GM20431 (cell line): ENCODE data around the gene DAB2IP.
"Not testable (repeated sequence)": the region's sequence is repeated elsewhere in the genome, so short reads cannot be mapped to it uniquely, and the experiment has no call there.

Experiments
- in situ Hi-C: fragments of 300-500 bp; cut with MseI, MboI; formaldehyde crosslinking; loops from one replicate; pipeline ENCODE4 v1.15.0; 2020; ENCODE audit warnings: low sequenced_read_pairs; ENCODE audit not compliant: unreplicated experiment

Gene DAB2IP

DNA sequence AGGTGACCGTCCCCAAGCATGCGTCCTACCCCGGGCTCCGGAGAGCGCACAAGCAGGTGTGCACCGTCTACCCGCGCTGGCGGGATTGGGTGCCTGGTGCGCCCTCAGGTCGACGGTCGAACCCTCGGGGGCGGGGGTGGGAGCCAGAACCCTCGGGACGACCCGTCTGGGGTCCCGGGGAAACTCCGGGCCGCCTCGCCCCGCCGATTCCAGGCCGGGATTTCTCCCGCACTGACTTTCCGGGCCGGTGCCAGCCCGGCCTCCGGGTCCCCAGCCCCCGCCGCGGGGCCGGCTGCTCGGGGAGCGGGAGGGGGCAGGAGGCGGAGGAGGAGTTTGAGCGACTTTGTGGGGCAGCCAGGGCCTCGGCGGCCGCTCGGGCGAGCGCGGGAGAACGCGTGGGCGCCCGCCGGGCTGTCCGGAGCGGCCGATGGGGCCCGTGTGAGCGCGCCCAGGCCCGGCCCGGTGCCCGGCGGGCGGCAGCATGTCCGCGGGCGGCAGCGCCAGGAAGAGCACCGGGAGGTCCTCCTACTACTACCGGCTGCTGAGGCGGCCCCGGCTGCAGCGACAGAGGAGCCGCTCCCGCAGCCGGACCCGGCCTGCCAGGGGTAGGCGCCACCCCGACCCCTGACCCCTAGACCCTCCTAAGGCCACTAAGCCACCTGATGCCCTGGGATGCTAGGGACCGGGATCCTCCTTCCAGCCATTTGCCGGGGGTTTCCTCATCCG lies at the start of gene DAB2IP:
TSS of gene DAB2IP (plus strand) at position 340 of the 726 bp plus-strand sequence. CDS start at position 482, 142 bp downstream.
- in situ Hi-C loops: no loop called here

DNA sequence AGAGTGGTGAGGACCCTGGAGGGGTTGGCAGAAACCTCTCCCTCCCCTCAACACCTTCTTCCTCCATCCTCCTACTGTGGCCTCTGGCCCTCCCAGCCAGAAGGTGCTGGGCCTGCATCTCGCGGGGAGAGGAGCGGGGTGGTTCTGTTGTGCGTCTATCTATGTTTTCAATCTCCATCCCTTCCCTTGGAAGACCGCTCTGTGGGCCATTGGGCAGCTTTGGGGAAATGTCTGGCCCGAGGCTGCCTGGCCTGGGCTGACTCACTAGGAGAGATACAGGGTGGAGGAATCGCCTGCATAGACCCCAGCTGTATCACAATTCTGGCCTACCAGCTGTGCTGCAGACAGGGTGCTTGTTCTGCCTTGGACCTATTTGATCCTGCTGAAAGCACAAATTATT lies 48.4 kb upstream of the DAB2IP start:
- in situ Hi-C loops: no loop called here

DNA sequence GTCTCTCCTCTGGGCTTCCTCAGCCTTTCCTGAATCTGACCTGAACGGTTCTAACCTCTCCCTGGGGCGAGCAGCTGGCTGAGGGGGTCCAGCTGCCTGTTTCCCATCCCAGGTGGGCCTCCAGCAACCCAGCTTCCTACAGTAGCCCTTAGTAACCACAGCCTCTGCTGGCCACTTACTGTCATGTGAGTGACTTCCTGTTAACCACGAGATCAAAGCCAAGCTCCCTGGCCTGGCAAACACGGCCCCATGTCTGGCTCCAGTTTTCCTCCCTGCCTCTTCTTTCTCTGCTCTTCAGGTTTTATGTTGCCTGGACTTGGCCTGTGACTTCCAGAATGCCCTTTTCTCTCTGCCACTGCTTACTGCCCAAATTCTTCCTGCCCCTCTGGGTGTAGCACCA lies 47.2 kb upstream of the DAB2IP start:
- in situ Hi-C loops: no loop called here

DNA sequence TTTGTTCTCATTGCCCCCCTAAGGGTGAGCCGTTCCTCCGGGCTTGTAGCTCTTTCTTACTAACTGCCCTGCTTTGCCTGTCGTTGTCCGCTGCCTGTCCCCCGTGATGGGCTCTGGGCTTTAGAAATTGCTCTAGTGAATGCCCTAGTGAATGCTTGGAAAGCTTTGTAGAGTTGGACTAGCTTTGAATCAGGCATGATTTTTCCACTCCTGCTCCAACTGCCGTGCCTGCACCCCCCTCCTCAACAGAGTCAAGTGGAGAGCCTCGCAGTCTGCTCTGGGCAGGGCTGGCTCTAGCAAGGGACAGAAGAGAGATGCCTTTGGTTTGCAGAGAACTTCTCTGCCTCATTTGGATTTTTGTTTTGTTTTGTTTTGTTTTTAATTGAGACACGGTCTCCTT lies 46.8 kb upstream of the DAB2IP start:
- in situ Hi-C loops: no loop called here

DNA sequence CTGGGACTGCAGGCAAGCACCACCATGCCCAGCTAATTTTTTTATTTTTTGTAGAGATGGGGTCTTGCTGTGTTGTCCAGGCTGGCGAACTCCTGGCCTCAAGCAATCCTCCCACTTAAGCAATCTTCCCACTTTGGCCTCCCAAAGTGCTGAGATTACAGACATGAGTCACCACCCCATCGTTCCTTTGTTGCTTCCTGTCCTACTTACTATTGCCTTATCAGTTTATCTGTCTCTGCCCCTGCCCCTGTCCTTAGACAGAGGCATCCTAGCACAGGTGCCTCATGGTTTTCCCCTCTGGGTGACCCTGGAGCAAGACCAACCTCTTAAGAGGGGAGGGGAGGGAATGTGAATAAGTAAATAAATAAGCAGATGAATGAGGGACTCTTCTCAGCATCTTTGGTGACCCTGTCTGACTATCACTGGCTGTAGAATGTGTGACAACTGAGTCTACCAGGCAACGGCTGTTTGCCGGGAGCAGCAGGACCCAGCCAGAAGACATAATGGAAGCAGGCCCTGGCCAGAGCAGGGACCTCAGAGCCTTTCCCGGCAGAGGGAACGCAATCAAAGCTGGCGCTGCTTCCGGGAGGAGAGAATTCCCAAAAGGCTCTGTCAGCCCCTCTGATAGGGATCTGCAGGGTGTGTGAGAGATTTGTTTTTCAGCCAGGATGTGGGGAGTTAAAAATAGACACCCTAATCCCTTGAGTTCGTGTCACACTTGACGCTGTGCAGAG lies 43.8 kb upstream of the DAB2IP start:
- in situ Hi-C loops: no loop called here

DNA sequence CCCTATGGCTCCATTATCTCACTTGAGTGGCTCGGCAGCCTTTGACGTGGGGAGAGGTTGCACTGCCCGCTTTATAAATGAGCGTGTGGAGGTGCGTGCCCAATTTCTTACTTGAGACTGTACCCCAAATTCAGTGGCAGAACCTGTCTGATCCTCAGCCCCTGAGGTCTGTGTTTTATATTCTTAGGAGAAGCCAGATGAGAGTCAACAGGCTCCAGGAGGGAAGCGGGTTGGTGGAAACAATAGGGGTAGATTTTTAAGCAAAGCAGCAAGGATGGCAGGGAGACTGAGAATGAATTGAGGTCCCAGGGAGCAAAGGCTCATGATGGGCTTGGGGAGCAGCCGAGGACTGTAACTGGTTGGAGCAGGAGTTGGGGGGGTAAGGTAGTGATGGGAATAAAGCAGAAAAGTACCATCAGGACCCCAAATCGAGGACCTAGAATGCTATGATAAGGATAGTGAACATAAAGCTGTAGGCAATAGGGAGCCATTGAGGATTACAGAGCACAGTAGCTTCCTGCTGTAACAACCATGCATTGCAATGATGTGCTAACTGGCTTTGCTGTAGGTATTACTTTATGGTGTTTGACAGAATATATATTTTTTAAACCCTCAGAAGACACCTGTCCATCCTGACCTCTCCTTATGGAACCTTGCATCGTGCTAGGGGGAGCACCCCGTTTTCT lies 43.1 kb upstream of the DAB2IP start:
- in situ Hi-C loops: no loop called here

DNA sequence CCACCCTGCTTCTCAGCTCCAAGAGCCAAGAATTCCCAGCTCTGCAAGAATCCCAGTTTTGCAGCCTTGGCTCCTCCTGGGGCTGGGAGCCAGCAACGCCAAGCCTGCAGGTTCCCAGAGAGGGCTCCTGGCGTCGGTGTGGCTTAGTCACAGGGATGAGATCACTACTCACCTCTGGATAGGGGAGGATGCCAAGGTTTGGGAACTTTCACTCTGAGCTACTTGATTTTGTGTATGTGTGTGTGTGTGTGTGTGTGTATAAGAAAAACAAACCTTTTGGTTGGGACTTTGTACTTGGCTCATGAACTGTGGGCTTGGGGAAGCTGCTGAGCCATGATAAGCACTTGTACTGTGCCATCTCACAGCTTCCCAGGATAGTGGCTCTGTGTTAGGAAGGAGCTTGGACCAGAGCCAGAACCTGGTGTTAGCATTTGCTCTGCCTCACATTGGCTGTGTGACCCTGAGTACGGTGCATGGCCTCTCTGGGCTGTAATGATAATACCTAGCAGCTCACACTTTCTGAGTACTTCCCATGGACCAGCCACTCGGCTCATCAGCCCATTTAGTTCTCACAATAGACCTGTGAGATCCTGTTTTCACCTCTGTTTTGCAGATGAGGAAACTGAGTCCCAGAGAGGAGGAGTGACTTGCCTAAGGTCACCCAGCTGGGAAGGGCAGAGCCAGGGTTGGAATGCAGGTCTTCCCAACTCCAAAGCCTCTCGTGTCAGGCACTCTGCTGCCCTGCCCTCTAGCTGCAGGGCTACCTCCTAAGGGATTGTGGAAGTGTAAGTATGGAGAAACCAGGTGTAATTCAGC lies 41.4 kb upstream of the DAB2IP start:
- in situ Hi-C loops: no loop called here

DNA sequence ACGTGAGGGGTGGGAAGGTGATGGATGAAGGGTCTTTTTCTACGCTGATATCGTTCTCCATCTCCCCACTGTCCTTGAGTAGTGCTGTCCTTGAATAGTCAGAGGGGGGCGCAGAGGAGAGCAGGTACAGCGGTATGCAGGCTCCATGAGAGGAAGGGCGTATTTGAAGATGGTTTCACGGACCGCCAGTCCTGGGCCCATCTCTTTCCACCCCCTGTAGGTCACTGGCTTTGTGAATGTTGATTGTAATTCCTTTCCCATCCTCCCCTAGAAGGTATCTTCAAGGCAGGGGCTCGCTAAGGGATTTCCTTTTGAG lies 40.8 kb upstream of the DAB2IP start:
- in situ Hi-C loops: no loop called here

DNA sequence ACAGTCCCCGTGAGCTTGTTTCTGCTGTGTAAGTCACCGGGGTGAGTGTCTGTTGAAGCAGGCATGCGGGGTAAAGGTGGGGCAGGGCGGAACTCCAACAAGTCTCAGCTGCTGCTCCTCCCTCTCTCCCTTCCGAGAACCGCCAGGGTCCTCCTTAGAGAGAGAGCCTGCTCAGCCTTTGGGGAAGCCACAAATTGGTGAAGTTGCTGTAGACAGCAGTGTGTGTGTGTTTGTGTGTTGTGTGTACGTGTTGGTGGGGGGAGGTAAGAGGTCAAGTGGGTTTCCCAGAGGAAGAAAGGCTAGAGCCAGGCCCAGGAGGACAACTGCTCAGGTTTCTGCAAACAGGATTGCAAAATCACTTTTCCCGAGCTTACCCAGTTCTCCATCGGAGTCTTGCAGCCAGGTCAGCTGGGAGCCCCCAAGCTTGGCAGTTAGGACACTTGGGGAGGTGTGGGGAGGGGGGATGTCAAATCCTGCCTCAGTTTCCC lies 38.9 kb upstream of the DAB2IP start:
- in situ Hi-C loops: no loop called here

DNA sequence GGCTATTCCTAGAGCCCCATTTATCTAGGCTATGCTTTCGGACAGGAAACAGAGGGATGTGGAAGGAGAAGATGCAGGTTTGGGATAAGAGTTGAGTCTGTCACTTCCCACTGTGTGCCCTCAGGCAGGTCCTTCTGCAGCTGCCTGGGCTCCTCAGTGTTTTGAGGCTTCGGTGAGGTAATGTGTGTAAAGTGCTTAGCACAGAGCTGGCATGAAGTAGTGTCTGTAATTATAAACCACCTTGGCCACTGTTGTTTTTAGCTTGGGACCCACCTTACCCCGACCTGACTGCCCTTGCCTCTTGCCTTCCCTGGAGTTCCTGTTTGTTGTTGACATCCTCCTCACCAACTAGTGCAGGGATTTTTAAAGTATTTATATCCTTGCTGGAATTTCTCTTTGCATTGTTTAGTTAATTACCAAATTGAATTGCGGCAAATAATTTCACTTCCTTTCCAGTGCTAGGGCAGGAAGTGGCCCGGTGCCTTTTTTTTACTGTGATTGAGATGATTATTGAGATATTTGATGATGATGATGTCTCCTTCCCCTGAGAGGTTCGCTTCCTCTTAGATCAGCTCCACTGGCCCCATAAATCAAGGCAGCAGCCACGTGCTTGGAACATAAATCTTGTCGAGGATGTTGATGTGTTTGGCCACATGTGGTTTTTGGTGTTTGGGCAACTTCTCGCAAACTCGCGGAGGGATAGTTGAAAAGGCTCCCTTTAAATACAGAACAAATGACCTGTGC lies 38.3 kb upstream of the DAB2IP start:
- in situ Hi-C loops: no loop called here

DNA sequence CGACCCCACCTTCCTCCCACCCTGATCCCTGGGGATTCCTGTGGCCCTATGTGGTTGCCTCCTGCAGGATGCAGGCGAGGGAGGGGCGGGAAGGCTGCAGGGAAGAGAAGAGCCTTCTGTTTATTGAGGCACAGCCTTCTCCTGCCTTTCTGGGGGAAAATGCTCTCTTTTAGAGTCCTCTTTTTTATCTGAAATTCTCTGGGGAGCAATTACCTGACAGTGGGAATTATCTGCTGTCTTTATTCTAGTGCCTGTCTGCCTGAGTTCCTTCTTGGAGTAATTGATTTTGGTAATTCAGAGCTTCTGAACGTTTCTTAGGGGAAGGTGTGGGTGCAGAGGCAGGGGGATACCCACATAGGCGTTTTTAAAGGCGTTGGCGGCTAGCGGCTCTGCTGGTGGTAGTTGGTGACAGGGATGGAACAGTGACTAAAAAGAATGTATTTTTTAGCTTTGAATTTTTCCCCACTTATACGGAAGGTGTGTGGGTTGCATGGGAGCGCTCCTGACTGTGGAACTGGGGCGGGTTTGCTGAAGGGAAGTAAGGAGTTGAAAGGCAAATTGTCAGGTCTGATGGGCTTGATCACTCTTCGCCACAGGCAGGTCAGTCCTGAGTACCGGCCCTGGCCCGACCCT lies 35.2 kb upstream of the DAB2IP start:
- in situ Hi-C loops: no loop called here

DNA sequence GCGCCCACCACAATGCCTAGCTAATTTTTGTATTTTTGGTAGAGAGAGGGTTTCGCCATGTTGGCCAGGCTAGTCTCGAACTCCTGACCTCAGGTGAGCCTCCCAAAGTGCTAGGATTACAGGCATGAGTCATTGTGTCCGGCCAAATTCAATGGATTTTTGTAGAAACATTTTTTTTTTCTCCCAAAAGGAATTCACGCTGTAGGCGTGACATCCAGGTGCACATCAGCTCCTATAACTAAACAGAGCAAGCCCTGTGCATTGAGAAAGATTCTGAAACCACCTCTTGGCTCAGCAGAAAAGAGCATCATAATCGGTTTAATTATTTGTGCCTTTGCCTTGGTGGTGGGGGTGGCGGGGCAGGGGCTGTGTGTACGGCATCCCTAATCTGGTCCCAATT lies 32.9 kb upstream of the DAB2IP start:
- in situ Hi-C loops: no loop called here

DNA sequence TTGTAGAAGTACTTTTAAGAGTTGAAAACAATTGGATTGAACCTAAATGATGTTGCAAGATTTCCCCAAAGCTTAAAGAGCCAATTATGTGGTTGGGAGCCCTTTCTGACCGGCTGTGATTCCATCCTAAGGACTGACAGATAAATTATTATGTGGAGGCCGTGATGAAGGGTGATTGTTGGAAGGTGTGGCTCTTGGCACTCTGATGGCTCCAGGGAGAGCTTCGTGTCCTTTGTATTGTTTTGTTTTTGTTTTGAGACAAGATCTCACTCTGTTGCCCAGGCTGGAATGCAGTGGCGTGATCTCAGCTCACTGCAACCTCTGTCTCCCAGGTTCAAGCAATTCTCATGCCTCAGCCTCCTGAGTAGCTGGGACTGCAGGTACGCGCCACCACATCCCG lies 32.5 kb upstream of the DAB2IP start:
- in situ Hi-C loops: not testable (repeated sequence)

DNA sequence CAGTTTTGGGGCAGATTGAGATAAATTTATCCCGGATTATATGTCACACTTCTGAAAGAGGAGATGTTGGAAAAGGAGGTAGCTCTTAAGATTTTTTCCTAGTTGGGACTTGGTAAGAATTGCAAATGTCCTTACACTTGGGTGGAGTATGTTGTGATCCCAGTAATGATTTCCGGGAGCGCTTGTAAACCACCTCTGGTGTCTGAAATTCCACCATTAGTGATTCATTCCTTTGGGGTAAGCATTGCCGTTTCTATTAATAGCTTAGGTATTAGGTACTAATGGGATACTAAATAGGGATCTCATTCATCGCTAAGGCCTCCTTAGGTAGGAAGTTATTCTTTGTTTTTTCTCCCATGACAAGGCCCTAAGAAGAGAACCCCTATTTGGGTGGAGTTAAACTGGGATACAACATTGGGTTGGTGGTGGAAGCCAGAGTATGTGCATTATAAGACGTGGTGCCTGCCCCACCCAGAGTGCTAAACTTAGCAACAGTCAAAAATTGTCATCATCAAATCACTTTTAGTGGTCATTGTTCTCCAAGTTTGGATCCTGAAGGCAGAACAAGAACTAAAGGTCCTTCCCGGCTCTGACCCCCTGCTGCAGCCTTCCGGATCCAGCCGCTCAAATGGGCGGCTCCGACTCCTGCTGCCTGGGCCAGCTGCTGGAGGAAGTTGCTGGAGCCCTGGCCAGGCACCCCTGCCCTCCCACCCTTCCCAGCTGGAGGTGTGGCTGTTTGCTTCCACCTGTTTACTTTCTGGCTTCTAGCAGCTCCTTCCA lies 31.7 kb upstream of the DAB2IP start:
- in situ Hi-C loops: no loop called here

DNA sequence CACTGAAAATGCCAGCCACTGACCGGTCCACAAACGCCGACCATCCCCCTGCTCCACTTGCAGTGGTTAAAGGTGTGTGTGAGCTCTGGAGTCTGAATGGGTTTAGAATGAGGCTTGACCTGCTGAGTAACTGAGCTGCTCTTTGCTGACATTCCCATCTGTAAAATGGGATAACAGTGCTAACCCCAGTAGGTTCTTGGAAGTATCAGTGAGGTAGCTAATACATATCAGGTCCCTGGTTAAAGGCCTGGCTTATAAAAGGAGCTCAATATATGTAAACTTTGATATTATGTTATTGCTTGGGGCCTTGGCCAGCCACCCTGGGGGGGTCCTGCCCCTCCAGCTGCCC lies 31.1 kb upstream of the DAB2IP start:
- in situ Hi-C loops: no loop called here

DNA sequence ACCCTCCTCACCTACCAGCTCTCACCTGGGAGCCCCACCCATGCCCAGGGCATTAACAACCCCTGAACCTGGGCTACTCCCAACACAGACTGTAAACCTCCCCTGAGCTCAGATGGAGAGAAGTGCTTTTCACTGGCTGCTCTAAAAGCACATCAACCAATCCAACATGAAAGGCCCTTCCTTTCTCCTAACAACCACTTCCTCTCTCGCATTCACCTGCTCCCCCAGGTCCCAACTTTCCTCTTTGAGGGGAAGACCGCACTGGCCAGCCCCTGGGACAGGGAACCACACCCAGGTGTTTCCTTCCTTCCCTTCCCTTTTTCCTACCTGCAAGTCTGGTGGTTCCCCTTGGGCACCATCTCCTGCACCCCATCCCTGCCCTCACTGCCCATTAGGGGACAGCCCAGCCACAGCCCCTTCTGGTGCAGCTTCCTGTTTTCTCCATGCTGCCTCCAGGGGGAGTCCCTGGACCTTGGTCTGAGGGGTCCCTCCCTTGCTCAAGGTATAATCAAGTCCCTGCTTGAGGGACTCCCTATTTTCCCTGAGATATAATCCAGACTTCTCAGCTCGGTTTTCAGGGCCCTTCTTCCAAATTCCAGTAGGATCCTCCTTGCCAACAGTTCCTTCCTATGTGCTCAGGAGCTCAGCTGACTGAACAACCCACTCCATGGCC lies 30.5 kb upstream of the DAB2IP start:
- in situ Hi-C loops: no loop called here

DNA sequence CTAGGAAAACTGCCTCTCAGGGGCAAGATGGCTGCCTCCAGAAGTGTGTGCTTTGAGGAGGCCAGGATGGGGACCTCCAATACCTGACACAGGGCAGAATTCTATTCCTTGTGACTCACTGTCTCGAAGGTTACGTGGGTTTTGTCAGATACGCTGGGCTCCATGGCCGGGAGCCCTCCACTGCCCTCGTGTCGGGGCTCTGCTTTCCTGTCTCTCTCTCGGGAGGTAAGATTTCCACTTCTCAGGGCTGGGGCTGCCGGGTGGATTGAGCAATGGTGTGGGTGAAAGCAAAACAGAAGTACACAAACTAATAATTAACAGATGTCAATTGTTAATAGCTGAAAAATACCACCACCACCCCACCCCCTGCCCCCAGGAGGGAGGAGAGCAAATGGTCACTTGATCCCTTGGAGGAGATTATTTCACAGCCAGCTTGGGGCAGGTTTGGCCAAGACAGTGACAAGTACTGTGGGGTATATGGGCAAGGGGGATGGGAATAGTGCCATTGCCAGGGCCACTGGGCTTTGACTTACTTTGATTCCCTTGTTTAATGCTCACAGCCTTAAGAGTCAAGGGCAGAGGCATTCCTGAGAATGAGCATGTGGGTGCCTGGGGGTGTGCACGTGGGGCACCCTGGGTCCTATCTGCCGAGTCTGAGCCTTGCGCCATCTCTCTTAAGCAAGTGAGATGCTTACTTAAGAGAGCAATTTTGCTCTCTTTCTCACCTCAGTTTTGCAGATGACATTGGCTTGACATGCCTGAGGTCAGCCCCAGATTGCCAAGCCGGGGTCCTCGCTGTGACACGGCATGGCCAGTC lies 28.8 kb upstream of the DAB2IP start:
- in situ Hi-C loops: no loop called here
